Body of pancreas (tissue), 4 donors: ENCODE measurements around the gene B3GNT9.

Experiments
- POLR2A ChIP-seq, 3 donors: fragments of 450-650 bp; IDR thresholded peaks; one replicate each; pipeline ENCODE4 v1.6.1; 2016; ENCODE audit warnings: antibody characterized with exemption in 3 of 3, mild to moderate bottlenecking in 2 of 3
- TF ChIP-seq, protein P1 (sequence below), 7 experiments: fragments of 450-650 bp in 4 of 7; fragments of 200-600 bp in 3 of 7; sonication (generic) in 3 of 7; IDR thresholded peaks; one replicate each; pipeline ENCODE4 v1.5.1; 2016 to 2019; ENCODE audit warnings: antibody characterized with exemption in 7 of 7

DNA sequence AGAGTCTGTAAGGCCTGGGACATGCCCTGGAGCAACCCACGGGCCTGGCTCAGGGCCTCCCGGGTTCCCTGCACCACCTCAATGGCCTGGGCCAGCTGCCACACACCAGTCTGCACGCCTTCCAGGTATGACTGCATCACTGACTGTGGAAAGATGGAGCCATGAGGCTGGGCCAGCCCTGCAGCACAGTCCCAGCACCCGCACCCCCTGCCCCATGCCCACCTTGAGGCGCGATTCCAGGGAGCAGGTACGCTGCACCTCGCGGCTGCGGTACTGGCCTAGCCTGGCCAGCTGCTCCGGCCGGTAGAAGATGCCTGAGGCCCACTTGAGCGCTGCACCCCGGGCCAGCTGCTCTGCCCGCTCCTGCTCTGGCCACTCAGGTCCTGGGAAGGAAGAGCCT is 38.0 kb upstream of the B3GNT9 start:
- TF ChIP-seq POLR2A (IDR thresholded peaks at IDR 0.05), result no peak
- TF ChIP-seq, protein P1, sequence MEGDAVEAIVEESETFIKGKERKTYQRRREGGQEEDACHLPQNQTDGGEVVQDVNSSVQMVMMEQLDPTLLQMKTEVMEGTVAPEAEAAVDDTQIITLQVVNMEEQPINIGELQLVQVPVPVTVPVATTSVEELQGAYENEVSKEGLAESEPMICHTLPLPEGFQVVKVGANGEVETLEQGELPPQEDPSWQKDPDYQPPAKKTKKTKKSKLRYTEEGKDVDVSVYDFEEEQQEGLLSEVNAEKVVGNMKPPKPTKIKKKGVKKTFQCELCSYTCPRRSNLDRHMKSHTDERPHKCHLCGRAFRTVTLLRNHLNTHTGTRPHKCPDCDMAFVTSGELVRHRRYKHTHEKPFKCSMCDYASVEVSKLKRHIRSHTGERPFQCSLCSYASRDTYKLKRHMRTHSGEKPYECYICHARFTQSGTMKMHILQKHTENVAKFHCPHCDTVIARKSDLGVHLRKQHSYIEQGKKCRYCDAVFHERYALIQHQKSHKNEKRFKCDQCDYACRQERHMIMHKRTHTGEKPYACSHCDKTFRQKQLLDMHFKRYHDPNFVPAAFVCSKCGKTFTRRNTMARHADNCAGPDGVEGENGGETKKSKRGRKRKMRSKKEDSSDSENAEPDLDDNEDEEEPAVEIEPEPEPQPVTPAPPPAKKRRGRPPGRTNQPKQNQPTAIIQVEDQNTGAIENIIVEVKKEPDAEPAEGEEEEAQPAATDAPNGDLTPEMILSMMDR (IDR thresholded peaks at IDR 0.05), result no peak
